T-cell (primary cell): ENCODE measurements around the gene KDM2B. TPM values are rescaled to one million over a fixed set of nuclear protein-coding genes. Genes with fewer than 3 reads are reported as not detected.
"Not testable (repeated sequence)": the region's sequence is repeated elsewhere in the genome, so short reads cannot be mapped to it uniquely, and the experiment has no call there.

Experiments
- ATAC-seq, 4 experiments: fragments of 200-7000 bp in 3 of 4; fragments of 150-1000 bp in 1 of 4; cut with Tn5 transposase; replicated peaks in 1 of 4; 1 replicate in 3 of 4; 2 replicates in 1 of 4; pipeline ENCODE4 v1.10.0; 2021; ENCODE audit warnings: moderate library complexity in 3 of 4, mild to moderate bottlenecking in 2 of 4, moderate number of reproducible peaks in 1 of 4
- CTCF ChIA-PET, 2 donors: fragments of 300-600 bp; sonication (Branson Sonifier 250); formaldehyde crosslinking; loops; one replicate each; lab custom pipeline; 2022; ENCODE audit warnings: antibody characterized with exemption in 2 of 2; lab: Charles Lee
- POLR2A ChIA-PET, 2 donors: fragments of 300-600 bp; sonication (Branson Sonifier 250); formaldehyde crosslinking; loops; one replicate each; lab custom pipeline; 2022; ENCODE audit warnings: antibody characterized with exemption in 2 of 2; lab: Charles Lee
- DNase-seq, 35 experiments: peaks; one replicate each; pipeline versions ENCODE4 v3.0.0 to v3.0.0-alpha.2; 2013 to 2023
- H3K27ac ChIP-seq: one replicate; pipeline ENCODE4 v1.5.1; 2013; ENCODE audit warnings: low read length
- H3K27me3 ChIP-seq, 2 experiments: replicated peaks in 1 of 2; 1 replicate in 1 of 2; 2 replicates in 1 of 2; pipeline versions ENCODE4 v1.6.1 to v1.7.0; 2013; ENCODE audit warnings: low read length in 1 of 2, mixed read lengths in 1 of 2; ENCODE audit not compliant: control insufficient read depth in 2 of 2, insufficient read depth in 2 of 2; ENCODE audit errors: extremely low read depth in 1 of 2
- H3K36me3 ChIP-seq, 2 donors: 1 replicate in 1 of 2; 2 replicates in 1 of 2; pipeline versions ENCODE4 v1.6.1 to v1.7.0; 2013; ENCODE audit warnings: low read length in 1 of 2; ENCODE audit not compliant: control insufficient read depth in 2 of 2, insufficient read depth in 1 of 2; ENCODE audit errors: extremely low read depth in 1 of 2
- H3K4me1 ChIP-seq, 2 experiments: 1 replicate in 1 of 2; 2 replicates in 1 of 2; pipeline versions ENCODE4 v1.6.1 to v1.7.0; 2013; ENCODE audit warnings: low read length in 2 of 2, mixed read lengths in 1 of 2; ENCODE audit not compliant: insufficient read depth in 2 of 2, control insufficient read depth in 1 of 2; ENCODE audit errors: extremely low read depth in 1 of 2
- H3K4me3 ChIP-seq, 2 donors: 1 replicate in 1 of 2; 2 replicates in 1 of 2; pipeline versions ENCODE4 v1.5.1 to v1.7.0; 2013; ENCODE audit warnings: mild to moderate bottlenecking in 2 of 2, low read length in 1 of 2, moderate library complexity in 1 of 2; ENCODE audit not compliant: control insufficient read depth in 1 of 2; ENCODE audit errors: extremely low read depth in 1 of 2
- H3K9me3 ChIP-seq: 2 replicates; pipeline ENCODE4 v1.7.0; 2013
- H3K27ac Mint-ChIP-seq, 2 donors: one replicate each; pipeline ENCODE4 v1.8.0; 2020 to 2021; ENCODE audit warnings: mild to moderate bottlenecking in 2 of 2, mixed read lengths in 2 of 2
- H3K27me3 Mint-ChIP-seq, 2 donors: one replicate each; pipeline ENCODE4 v1.8.0; 2021 to 2022; ENCODE audit warnings: mixed read lengths in 2 of 2
- H3K36me3 Mint-ChIP-seq: one replicate; pipeline ENCODE4 v1.8.0; 2021; ENCODE audit warnings: mixed read lengths
- H3K4me1 Mint-ChIP-seq, 3 donors: one replicate each; pipeline ENCODE4 v1.8.0; 2020 to 2022; ENCODE audit warnings: mixed read lengths in 3 of 3, mild to moderate bottlenecking in 1 of 3
- H3K4me3 Mint-ChIP-seq, 3 donors: one replicate each; pipeline ENCODE4 v1.8.0; 2020 to 2022; ENCODE audit warnings: mild to moderate bottlenecking in 3 of 3, mixed read lengths in 3 of 3, moderate library complexity in 3 of 3
- H3K9me3 Mint-ChIP-seq, 3 donors: one replicate each; pipeline ENCODE4 v1.8.0; 2020 to 2022; ENCODE audit warnings: mixed read lengths in 3 of 3
- WGBS: methylation state at CpG from one replicate; pipeline ENCODE4 v1.1.5; 2013; ENCODE audit warnings: missing lambda C conversion rate; ENCODE audit not compliant: insufficient coverage; 5-methylcytosine and 5-hydroxymethylcytosine counted together
- total RNA-seq, 35 experiments: library from RNA in 6 of 35; stranded (reverse) in 6 of 35; fragments of 120-200 nt in 1 of 35; gene quantifications; one replicate each; pipeline versions ENCODE4 v1.2.1 to v1.2.4 and lab custom pipeline; 2013 to 2026

The KDM2B gene
- total RNA-seq, 5 donors from 2014 or later (not counting 1 experiment from before 2014, with no cell fraction given), result 74.1 to 102 (median 95.8) TPM

GRCh38 chr12:121390856-121391255 is 190.0 kb downstream of the KDM2B start:
- Mint-ChIP-seq H3K4me3 (no peak overlapping the region), H3K27ac (no peak overlapping the region), H3K36me3 (no peaks in the 10 kb centered on the region), H3K9me3 (no peaks in the 10 kb centered on the region), H3K4me1 (peaks cover 9 to 10% (median 10%) of the 10 kb centered on the region in 3 donors), H3K27me3 (no peaks in the 10 kb centered on the region)
- CTCF ChIA-PET, result interaction anchor here in 1 of 2 donors (0.7 kb wide), 1 partner anchor 92 kb away, joined by 3 read pairs; no protein-coding TSS in a partner anchor
- no peaks in the 10 kb centered on the region for H3K27me3 ChIP-seq
- H3K36me3 ChIP-seq, result no peaks in the 10 kb centered on the region
- no peak for ATAC-seq
- no peak for DNase-seq
- no peak overlapping the region for H3K4me3 ChIP-seq
- H3K9me3 ChIP-seq, result no peaks in the 10 kb centered on the region
- H3K4me1 ChIP-seq, result peaks cover 0 to 6% of the 10 kb centered on the region in 2 experiments
- WGBS, result no CpG with 5 or more reads among the region's 2 CpGs
- POLR2A ChIA-PET, result interaction anchor here (0.9 to 2.1 kb wide), 2 partner anchors 10 to 11 kb away, joined by 3 to 8 read pairs; no protein-coding TSS in a partner anchor
- no peak overlapping the region for H3K27ac ChIP-seq

- Mint-ChIP-seq H3K4me3 (no peak overlapping the region), H3K36me3 (no peaks in the 10 kb centered on the region), H3K4me1 (peaks cover 9 to 10% (median 10%) of the 10 kb centered on the region in 3 donors), H3K27me3 (no peaks in the 10 kb centered on the region), H3K9me3 (no peaks in the 10 kb centered on the region), H3K27ac (no peak overlapping the region)
- no peak for DNase-seq
- Histone ChIP-seq H3K9me3 (no peaks in the 10 kb centered on the region), H3K4me3 (no peak overlapping the region), H3K27me3 (no peaks in the 10 kb centered on the region), H3K36me3 (no peaks in the 10 kb centered on the region), H3K27ac (no peak overlapping the region), H3K4me1 (peaks cover 0 to 6% of the 10 kb centered on the region in 2 experiments)
- no peak for ATAC-seq
- ChIA-PET CTCF (interaction anchor here in 1 of 2 donors (0.6 kb wide), 1 partner anchor 7 kb away, joined by 6 read pairs; no protein-coding TSS in a partner anchor), POLR2A (no interaction called here)
- 34% methylated on average over 2 of the region's 5 CpGs for WGBS
These were observed 192.3 kb downstream of the KDM2B start for GRCh38 chr12:121388421-121388981.

- not testable (repeated sequence) for H3K27ac ChIP-seq, H3K9me3 Mint-ChIP-seq, H3K4me1 ChIP-seq, ATAC-seq, DNase-seq, H3K4me1 Mint-ChIP-seq, H3K9me3 ChIP-seq, H3K36me3 Mint-ChIP-seq, H3K27me3 Mint-ChIP-seq, H3K36me3 ChIP-seq, H3K4me3 ChIP-seq, H3K27me3 ChIP-seq, H3K4me3 Mint-ChIP-seq, H3K27ac Mint-ChIP-seq
- CTCF ChIA-PET, result interaction anchor here in 1 of 2 donors (0.6 to 0.7 kb wide), 2 partner anchors 164 to 269 kb away, joined by 3 to 4 read pairs; no protein-coding TSS in a partner anchor
- POLR2A ChIA-PET, result interaction anchor here in 1 of 2 donors (0.6 to 0.7 kb wide), 3 partner anchors 9 to 37 kb away, joined by 4 to 5 read pairs (median 4); no protein-coding TSS in a partner anchor
- 95% methylated on average over 4 of the region's 6 CpGs for WGBS
These were observed 195.9 kb downstream of the KDM2B start for GRCh38 chr12:121384891-121385290.

- Mint-ChIP-seq H3K4me3 (no peak overlapping the region), H3K4me1 (no peaks in the 10 kb centered on the region), H3K27me3 (peaks cover 0 to 3% of the 10 kb centered on the region in 2 donors), H3K9me3 (no peaks in the 10 kb centered on the region), H3K36me3 (no peaks in the 10 kb centered on the region), H3K27ac (no peak overlapping the region)
- H3K4me3 ChIP-seq, result no peak overlapping the region
- ATAC-seq (no peak), DNase-seq (no peak)
- POLR2A ChIA-PET, result interaction anchor here in 1 of 2 donors (0.6 kb wide), 1 partner anchor 15 kb away, joined by 10 read pairs; no protein-coding TSS in a partner anchor
- CTCF ChIA-PET, result no interaction called here
- H3K27ac ChIP-seq, result no peak overlapping the region
- WGBS, result 91% methylated on average over 6 of the region's 9 CpGs
- no peaks in the 10 kb centered on the region for H3K36me3 ChIP-seq
- H3K9me3 ChIP-seq, result no peaks in the 10 kb centered on the region
- H3K27me3 ChIP-seq, result peaks cover 0 to 5% of the 10 kb centered on the region in 2 experiments
- no peaks in the 10 kb centered on the region for H3K4me1 ChIP-seq
These were observed 197.2 kb downstream of the KDM2B start for GRCh38 chr12:121383601-121384021.

- ChIA-PET CTCF (no interaction called here), POLR2A (no interaction called here)
- no peaks in the 10 kb centered on the region for H3K36me3 ChIP-seq
- DNase-seq (no peak), ATAC-seq (no peak)
- no peaks in the 10 kb centered on the region for H3K4me1 ChIP-seq
- no peaks in the 10 kb centered on the region for H3K4me1 Mint-ChIP-seq
- no CpG with 5 or more reads among the region's 10 CpGs for WGBS
- no peaks in the 10 kb centered on the region for H3K9me3 Mint-ChIP-seq
- H3K27me3 Mint-ChIP-seq, result peaks cover 0 to 3% of the 10 kb centered on the region in 2 donors
- no peaks in the 10 kb centered on the region for H3K9me3 ChIP-seq
- no peak overlapping the region for H3K27ac Mint-ChIP-seq
- no peak overlapping the region for H3K4me3 ChIP-seq
- no peaks in the 10 kb centered on the region for H3K36me3 Mint-ChIP-seq
- peaks cover 0 to 5% of the 10 kb centered on the region in 2 experiments for H3K27me3 ChIP-seq
- H3K27ac ChIP-seq, result no peak overlapping the region
- H3K4me3 Mint-ChIP-seq, result no peak overlapping the region
These were observed 200.9 kb downstream of the KDM2B start for GRCh38 chr12:121379945-121380344.
